PC-3 (cell line): ENCODE measurements around the gene RIMKLB. TPM values are rescaled to one million over a fixed set of nuclear protein-coding genes. Genes with fewer than 3 reads are reported as not detected.

Experiments used
- ATAC-seq: fragments of 200-7000 bp; cut with Tn5 transposase; 2 replicates; pipeline ENCODE4 v1.9.1; 2020; ENCODE audit warnings: mild to moderate bottlenecking, moderate library complexity
- BruUV-seq: library from RNA; stranded (reverse); fragments of 400-500 nt; replicated peaks from 2 replicates; lab custom pipeline; 2021; lab: Mats Ljungman, UMichigan
- CTCF ChIA-PET: fragments of 300-600 bp; sonication (Branson Sonifier 250); formaldehyde crosslinking; loops from one replicate; lab custom pipeline; 2022; ENCODE audit warnings: antibody characterized with exemption; lab: Charles Lee
- POLR2A ChIA-PET: fragments of 300-600 bp; sonication (Branson Sonifier 250); formaldehyde crosslinking; loops from one replicate; lab custom pipeline; 2022; ENCODE audit warnings: antibody characterized with exemption; ENCODE audit not compliant: unreplicated experiment; lab: Charles Lee
- DNase-seq: peaks from one replicate; pipeline ENCODE4 v3.0.0-alpha.2; 2015
- H2AFZ ChIP-seq: fragments of 300-600 bp; sonication (generic); 2 replicates; pipeline ENCODE4 v1.6.0; 2016; ENCODE audit warnings: antibody characterized with exemption, low read length
- H3F3A ChIP-seq: fragments of 300-600 bp; sonication (generic); one replicate; pipeline ENCODE4 v1.6.0; 2017; ENCODE audit warnings: antibody characterized with exemption, low read length, control low read depth, mild to moderate bottlenecking; ENCODE audit not compliant: unreplicated experiment
- H3K27ac ChIP-seq: fragments of 300-600 bp; sonication (generic); 2 replicates; pipeline ENCODE4 v1.5.1; 2016; ENCODE audit warnings: mild to moderate bottlenecking, low read length
- H3K27me3 ChIP-seq: fragments of 300-600 bp; sonication (generic); 2 replicates; pipeline ENCODE4 v1.6.1; 2016; ENCODE audit warnings: low read length, mixed read lengths
- H3K36me3 ChIP-seq: fragments of 300-600 bp; sonication (generic); 2 replicates; pipeline ENCODE4 v1.6.1; 2016; ENCODE audit warnings: low read depth, mixed run types, low read length, mixed read lengths
- H3K4me1 ChIP-seq: fragments of 300-600 bp; sonication (generic); 2 replicates; pipeline ENCODE4 v1.5.1; 2016; ENCODE audit warnings: low read length; ENCODE audit not compliant: insufficient read depth
- H3K4me2 ChIP-seq: fragments of 300-600 bp; sonication (generic); 2 replicates; pipeline ENCODE4 v1.6.0; 2016; ENCODE audit warnings: low read length
- H3K4me3 ChIP-seq: fragments of 300-600 bp; sonication (generic); 2 replicates; pipeline ENCODE4 v1.5.1; 2016; ENCODE audit warnings: mild to moderate bottlenecking, low read length, mixed read lengths
- H3K79me2 ChIP-seq: fragments of 300-600 bp; sonication (generic); 2 replicates; pipeline ENCODE4 v1.6.1; 2017; ENCODE audit warnings: low read length, mixed read lengths
- H3K9ac ChIP-seq: fragments of 300-600 bp; sonication (generic); 2 replicates; pipeline ENCODE4 v1.6.0; 2016; ENCODE audit warnings: mild to moderate bottlenecking, low read length
- H3K9me2 ChIP-seq: fragments of 300-600 bp; sonication (generic); replicated peaks from 2 replicates; pipeline ENCODE4 v1.6.1; 2016; ENCODE audit warnings: mixed run types, low read length, mixed read lengths
- H3K9me3 ChIP-seq: fragments of 300-600 bp; sonication (generic); 2 replicates; pipeline ENCODE4 v1.6.1; 2016; ENCODE audit warnings: low read length, mixed read lengths
- H4K20me1 ChIP-seq: fragments of 300-600 bp; sonication (generic); 2 replicates; pipeline ENCODE4 v1.6.1; 2016; ENCODE audit warnings: low read length, mixed read lengths
- CTCF ChIP-seq: fragments of 300-600 bp; sonication (generic); conservative IDR thresholded peaks from 2 replicates; pipeline ENCODE4 v1.5.1; 2017; ENCODE audit warnings: antibody characterized with exemption, low read depth, mild to moderate bottlenecking, low read length
- EZH2 ChIP-seq: fragments of 300-600 bp; sonication (generic); IDR thresholded peaks from one replicate; pipeline ENCODE4 v1.6.1; 2017; ENCODE audit warnings: antibody characterized with exemption, mild to moderate bottlenecking, low read length; ENCODE audit not compliant: unreplicated experiment
- EZH2phosphoT487 ChIP-seq: fragments of 300-600 bp; sonication (generic); IDR thresholded peaks from 2 replicates; pipeline ENCODE4 v1.6.1; 2018; ENCODE audit warnings: mild to moderate bottlenecking, antibody characterized with exemption, low read length, borderline replicate concordance
- intact Hi-C: fragments of 100-400 bp; cut with micrococcal nuclease; formaldehyde crosslinking; loops from 2 replicates; pipeline ENCODE4 v1.9.0; 2023
- total RNA-seq: library from RNA; depleted of rRNA; stranded (reverse); fragments of >200 nt; gene quantifications from 2 replicates; pipeline ENCODE4 v1.2.3, GENCODE V29; 2014

RIMKLB gene
- total RNA-seq, 1 experiment from 2014 or later: 1.3 TPM

DNA sequence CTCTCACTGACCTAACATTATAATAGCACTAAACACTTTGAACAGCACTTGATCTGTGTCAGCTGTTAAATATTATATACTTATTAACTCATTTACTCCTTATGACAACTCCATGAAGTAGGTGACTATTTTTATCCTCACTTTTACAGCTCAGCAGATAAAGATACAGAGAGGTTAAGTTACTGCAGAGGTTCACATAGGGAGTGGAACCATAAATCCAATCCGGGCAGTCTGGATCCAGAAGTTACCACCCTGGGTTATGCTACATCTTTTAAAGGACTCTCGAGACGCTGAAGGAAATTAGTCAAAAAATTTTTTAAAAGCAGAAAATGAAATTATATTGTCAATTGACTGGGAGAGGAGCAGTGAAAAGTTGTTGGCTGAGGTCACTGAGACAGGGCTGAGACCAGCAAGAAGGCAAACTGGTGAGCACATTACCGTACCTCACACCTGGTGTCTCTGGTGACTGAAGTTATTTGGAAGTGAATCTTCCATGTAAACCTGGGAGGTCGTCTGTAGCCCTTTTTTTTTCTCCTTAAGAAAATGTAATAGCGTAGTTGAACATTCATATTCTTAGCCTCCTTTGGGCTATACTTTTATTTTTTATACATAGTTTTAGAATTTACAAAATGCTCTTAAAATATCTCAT lies 1.2 kb upstream of the RIMKLB start:
- H3K9me3 ChIP-seq: no peaks in the 10 kb centered on the region
- H3K4me3 ChIP-seq: no peak overlapping the region
- POLR2A ChIA-PET: no interaction called here
- H3K27me3 ChIP-seq: peaks cover 48% of the 10 kb centered on the region
- intact Hi-C loops: no loop called here
- no peak overlapping the region for H3K27ac ChIP-seq
- BruUV-seq: no TSS peak
- peak overlapping the region; percentile 71; the same call in 1 of the 2 replicates for H3K4me2 ChIP-seq
- H3F3A ChIP-seq: no peaks in the 10 kb centered on the region
- H3K36me3 ChIP-seq: no peaks in the 10 kb centered on the region
- H2AFZ ChIP-seq: no peak overlapping the region
- TF ChIP-seq EZH2 (no peak), CTCF (no peak), EZH2phosphoT487 (no peak)
- H3K79me2 ChIP-seq: no peaks in the 10 kb centered on the region
- no peak for ATAC-seq
- DNase-seq: no peak
- no peaks in the 10 kb centered on the region; the same call in 1 of the 2 replicates for H3K4me1 ChIP-seq
- no peaks in the 10 kb centered on the region for H3K9me2 ChIP-seq
- CTCF ChIA-PET: no interaction called here
- no peak overlapping the region for H3K9ac ChIP-seq
- H4K20me1 ChIP-seq: no peaks in the 10 kb centered on the region

DNA sequence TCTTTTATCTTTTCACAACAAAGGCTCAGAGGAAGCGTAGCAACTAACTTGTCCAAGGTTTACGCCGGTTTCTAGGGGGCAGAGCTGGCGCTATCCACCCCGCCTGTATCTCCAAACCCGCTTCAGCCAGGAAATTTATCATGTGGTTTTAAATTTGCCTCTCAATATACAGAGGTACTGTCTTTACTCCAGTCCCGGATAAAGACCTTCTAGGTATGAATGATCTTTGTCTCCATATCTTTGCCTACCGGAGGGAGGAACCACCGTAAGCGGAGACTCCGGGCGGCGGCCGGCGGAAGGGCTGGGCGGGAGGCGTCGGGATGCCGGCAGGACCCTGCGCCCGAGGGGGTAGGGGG lies 693 bp upstream of the RIMKLB start:
- Histone ChIP-seq H4K20me1 (no peaks in the 10 kb centered on the region), H3K27ac (no peak overlapping the region), H3F3A (no peaks in the 10 kb centered on the region), H3K36me3 (no peaks in the 10 kb centered on the region), H3K9me2 (no peaks in the 10 kb centered on the region), H3K4me3 (peak overlapping the region; percentile 53), H3K9me3 (no peaks in the 10 kb centered on the region), H3K27me3 (peaks cover 43% of the 10 kb centered on the region), H3K9ac (no peak overlapping the region), H3K79me2 (no peaks in the 10 kb centered on the region), H2AFZ (peak overlapping the region; percentile 65), H3K4me2 (peak overlapping the region; percentile 71), H3K4me1 (no peaks in the 10 kb centered on the region; the same call in 1 of the 2 replicates)
- intact Hi-C loops: no loop called here
- no peak for DNase-seq
- TF ChIP-seq CTCF: no peak
- no peak for TF ChIP-seq EZH2
- no peak for TF ChIP-seq EZH2phosphoT487
- ChIA-PET POLR2A (no interaction called here), CTCF (no interaction called here)
- BruUV-seq: no TSS peak
- ATAC-seq: peak; percentile 45

- POLR2A ChIA-PET: no interaction called here
- H3K4me3 ChIP-seq: peak overlapping the region; percentile 60
These were observed 501 bp downstream of the RIMKLB start for GRCh38 chr12:8698132-8698851.

More at GRCh38 chr12:8698132-8698851, 501 bp downstream of the RIMKLB start:
- Histone ChIP-seq H3K36me3 (no peaks in the 10 kb centered on the region), H3K9me2 (no peaks in the 10 kb centered on the region), H3K9ac (no peak overlapping the region), H3K27ac (no peak overlapping the region), H3K79me2 (no peaks in the 10 kb centered on the region), H2AFZ (peak overlapping the region; percentile 72), H3F3A (no peaks in the 10 kb centered on the region), H3K4me2 (peak overlapping the region; percentile 80), H4K20me1 (no peaks in the 10 kb centered on the region), H3K27me3 (peaks cover 39% of the 10 kb centered on the region), H3K9me3 (no peaks in the 10 kb centered on the region), H3K4me1 (no peaks in the 10 kb centered on the region; the same call in 1 of the 2 replicates)
- no peak for DNase-seq
- TF ChIP-seq CTCF (no peak), EZH2phosphoT487 (peak; percentile 26; the same call in 1 of the 2 replicates)
- ATAC-seq: peak; percentile 41
- BruUV-seq: no TSS peak
- intact Hi-C loops: no loop called here
- CTCF ChIA-PET: no interaction called here
